GM12878 (cell line): ENCODE results near the gene CYB5B. TPM values are rescaled to one million over a fixed set of nuclear protein-coding genes. Genes with fewer than 3 reads are reported as not detected.

Experiments
- ATAC-seq: fragments of 200-7000 bp; cut with Tn5 transposase; 3 replicates; pipeline ENCODE4 v1.9.1; 2020; ENCODE audit warnings: mild to moderate bottlenecking, moderate library complexity
- BruUV-seq: library from RNA; stranded (reverse); fragments of 400-500 nt; replicated peaks from 2 replicates; lab custom pipeline; 2021; lab: Mats Ljungman, UMichigan
- CTCF ChIA-PET: fragments of 300-600 bp; sonication (Branson Sonifier 250); formaldehyde crosslinking; extraction: SDS; loops from one replicate; lab custom pipeline; 2021; ENCODE audit warnings: inconsistent platforms; lab: Yijun Ruan, JAX
- POLR2A ChIA-PET: fragments of 350-600 bp; formaldehyde crosslinking; extraction: SDS; loops from one replicate; lab custom pipeline; 2021; ENCODE audit warnings: inconsistent platforms; lab: Charles Lee
- RAD21 ChIA-PET: fragments of 300-600 bp; sonication (Branson Sonifier 250); formaldehyde crosslinking; loops from one replicate; lab custom pipeline; 2023; ENCODE audit warnings: antibody characterized with exemption; ENCODE audit not compliant: unreplicated experiment; lab: Charles Lee
- SMC1A ChIA-PET: fragments of 300-600 bp; sonication (Branson Sonifier 250); formaldehyde crosslinking; loops from one replicate; lab custom pipeline; 2023; ENCODE audit not compliant: unreplicated experiment, uncharacterized antibody; lab: Charles Lee
- DNase-seq: peaks from one replicate; pipeline ENCODE4 v3.0.0-alpha.2; 2011; ENCODE audit warnings: low read depth, low spot score
- FAIRE-seq: peaks from 3 replicates; lab custom pipeline; 2011; peaks lifted over from hg19 to GRCh38; lab: Jason Lieb, UNC
- H2AFZ ChIP-seq: 2 replicates; pipeline ENCODE4 v1.6.0; 2011; ENCODE audit warnings: low read depth, low read length, control low read depth; ENCODE audit not compliant: control insufficient read depth
- H3K27ac ChIP-seq: 2 replicates; pipeline ENCODE4 v1.5.1; 2011; ENCODE audit warnings: control low read depth; ENCODE audit not compliant: control insufficient read depth, insufficient read depth
- H3K27me3 ChIP-seq, 2 experiments: replicated peaks in 1 of 2; 2 replicates each; pipeline versions ENCODE4 v1.6.0 to v1.6.1; 2011; ENCODE audit warnings: low read length in 1 of 2; ENCODE audit not compliant: control insufficient read depth in 2 of 2, insufficient read depth in 2 of 2
- H3K36me3 ChIP-seq, 2 experiments: 2 replicates each; pipeline ENCODE4 v1.5.1; 2011; ENCODE audit warnings: low read length in 1 of 2; ENCODE audit not compliant: control insufficient read depth in 2 of 2, insufficient read depth in 2 of 2
- H3K4me1 ChIP-seq: 2 replicates; pipeline ENCODE4 v1.6.1; 2011; ENCODE audit warnings: mild to moderate bottlenecking, low read length, moderate library complexity, mixed read lengths; ENCODE audit not compliant: control insufficient read depth, insufficient read depth
- H3K4me2 ChIP-seq: 2 replicates; pipeline ENCODE4 v1.6.0; 2011; ENCODE audit warnings: control low read depth; ENCODE audit not compliant: control insufficient read depth, insufficient read depth
- H3K4me3 ChIP-seq: fragments of 200-600 bp; sonication (generic); 2 replicates; pipeline ENCODE4 v1.5.1; 2016
- H3K79me2 ChIP-seq: 2 replicates; pipeline ENCODE4 v1.6.0; 2011; ENCODE audit warnings: low read length; ENCODE audit not compliant: control insufficient read depth, insufficient read depth
- H3K9ac ChIP-seq: 2 replicates; pipeline ENCODE4 v1.8.0; 2011; ENCODE audit warnings: low read length, control low read depth, mixed read lengths; ENCODE audit not compliant: control insufficient read depth, insufficient read depth
- H3K9me3 ChIP-seq: replicated peaks from 3 replicates; pipeline ENCODE4 v1.5.1; 2011; ENCODE audit warnings: mild to moderate bottlenecking, low read length; ENCODE audit not compliant: control insufficient read depth, insufficient read depth
- H4K20me1 ChIP-seq: 2 replicates; pipeline ENCODE4 v1.6.0; 2011; ENCODE audit not compliant: control insufficient read depth, insufficient read depth
- CEBPB ChIP-seq, 2 experiments: fragments of 150-350 bp in 1 of 2; IDR thresholded peaks; 2 replicates each; pipeline ENCODE4 v1.6.1; 2012 to 2014; ENCODE audit warnings: low read depth in 2 of 2, low read length in 2 of 2, borderline replicate concordance in 1 of 2, inconsistent platforms in 1 of 2
- HDGF ChIP-seq: fragments of 450-650 bp; IDR thresholded peaks from 2 replicates; pipeline ENCODE4 v1.6.1; 2016; ENCODE audit warnings: antibody characterized with exemption
- KDM1A ChIP-seq: fragments of 200-600 bp; sonication (generic); IDR thresholded peaks from 2 replicates; pipeline ENCODE4 v1.6.1; 2016; ENCODE audit warnings: borderline replicate concordance
- SMAD5 ChIP-seq: IDR thresholded peaks from 2 replicates; pipeline ENCODE4 v1.6.1; 2016; ENCODE audit warnings: antibody characterized with exemption, low read depth
- TBL1XR1 ChIP-seq: IDR thresholded peaks from 2 replicates; pipeline ENCODE4 v1.6.1; 2012; ENCODE audit warnings: low read depth, low read length, improper control_type of control experiment
- WGBS: methylation state at CpG from one replicate; pipeline ENCODE4 v1.1.6; 2016; ENCODE audit warnings: low lambda C conversion rate; ENCODE audit not compliant: insufficient replicate concordance, insufficient coverage; ENCODE audit errors: missing lambda C conversion rate; 5-methylcytosine and 5-hydroxymethylcytosine counted together
- in situ Hi-C: fragments of 300-500 bp; cut with MboI; formaldehyde crosslinking; loops from 9 replicates; pipeline ENCODE4 v1.14.3; 2018; ENCODE audit warnings: mixed read lengths
- intact Hi-C: fragments of 100-400 bp; cut with micrococcal nuclease; formaldehyde crosslinking; loops from one replicate; pipeline ENCODE4 v1.14.2; 2022; ENCODE audit not compliant: unreplicated experiment
- polyA plus RNA-seq, 11 experiments: library from polyadenylated mRNA; depleted of rRNA in 4 of 11; unstranded in 6 of 11; stranded (reverse) in 5 of 11; fragments of >200 nt; fragmentation: Nextera tagmentation in 4 of 11; fragmentation: Illumina TruSeq in 1 of 11; extraction: Ambion mirVana in 4 of 11; extraction: Trizol in 1 of 11; gene quantifications; 1 replicate in 1 of 11; 2 replicates in 10 of 11; pipeline versions ENCODE4 v1.2.1 to v1.2.3, GENCODE V29; 2011 to 2016; ENCODE audit warnings: inconsistent platforms in 2 of 11, missing spikeins in 2 of 11, low read depth in 1 of 11
- total RNA-seq, 4 experiments: library from RNA; depleted of rRNA in 3 of 4; stranded (reverse); fragments of >200 nt in 3 of 4; fragmentation: Illumina TruSeq in 1 of 4; extraction: Trizol in 1 of 4; gene quantifications; 2 replicates each; pipeline versions ENCODE4 v1.2.1 to v1.2.3, GENCODE V29; 2013 to 2021
- TF ChIP-seq, protein P1 (sequence below): fragments of 450-650 bp; formaldehyde crosslinking; IDR thresholded peaks from 2 replicates; pipeline ENCODE4 v1.4.0; 2020; ENCODE audit warnings: mild to moderate bottlenecking, moderate library complexity

The CYB5B gene
- total and polyA plus RNA-seq, 10 of the 15 experiments (the other 5 are each of a cell fraction or from before 2014, with no cell fraction given), result 145 to 305 (median 179) TPM

DNA sequence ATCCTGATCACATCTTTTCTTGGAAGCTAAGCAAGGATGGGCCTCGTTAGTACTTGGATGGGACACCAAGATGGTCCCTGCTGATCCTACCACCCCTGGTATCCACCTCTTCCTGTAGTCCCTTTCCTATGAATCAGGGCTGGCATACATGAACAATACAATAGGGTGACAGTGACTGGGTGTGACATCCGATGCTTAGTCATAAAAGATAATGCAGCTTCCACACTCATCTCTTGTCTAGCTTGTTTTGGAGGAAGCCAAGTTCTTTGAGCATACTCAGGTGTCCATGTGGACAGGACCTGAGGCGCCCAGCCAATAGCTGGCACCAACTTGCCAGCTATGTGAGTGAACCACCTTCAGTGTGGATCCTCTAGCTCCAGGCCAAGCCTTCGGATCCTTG is 78.8 kb downstream of the CYB5B start:
- in situ Hi-C loops, result no loop called here
- TF ChIP-seq KDM1A, result no peak
- ChIA-PET CTCF (interaction anchor here (0.6 to 0.7 kb wide), 3 partner anchors 35 to 236 kb away, joined by 3 to 4 read pairs (median 3); no protein-coding TSS in a partner anchor), RAD21 (no interaction called here), SMC1A (interaction anchor here (0.9 to 1.7 kb wide), 3 partner anchors 17 to 34 kb away, joined by 3 to 4 read pairs (median 4); no protein-coding TSS in a partner anchor), POLR2A (interaction anchor here (0.6 to 1.0 kb wide), 2 partner anchors 27 to 97 kb away, joined by 3 to 6 read pairs; no protein-coding TSS in a partner anchor)
- H2AFZ ChIP-seq, result no peak overlapping the region
- H3K4me2 ChIP-seq, result no peak overlapping the region
- H3K27me3 ChIP-seq, result no peaks in the 10 kb centered on the region
- 92% methylated on average over 4 of the region's 4 CpGs for WGBS
- H3K4me1 ChIP-seq, result peaks cover 11% of the 10 kb centered on the region
- DNase-seq (no peak), FAIRE-seq (no peak), ATAC-seq (no peak)
- no peaks in the 10 kb centered on the region for H3K36me3 ChIP-seq
- BruUV-seq, result no TSS peak
- no peak overlapping the region for H3K9ac ChIP-seq
- no peak overlapping the region for H3K27ac ChIP-seq
- no peaks in the 10 kb centered on the region for H4K20me1 ChIP-seq
- H3K9me3 ChIP-seq, result no peaks in the 10 kb centered on the region
- H3K79me2 ChIP-seq, result no peaks in the 10 kb centered on the region
- intact Hi-C loops, result no loop called here
- no peak overlapping the region for H3K4me3 ChIP-seq

DNA sequence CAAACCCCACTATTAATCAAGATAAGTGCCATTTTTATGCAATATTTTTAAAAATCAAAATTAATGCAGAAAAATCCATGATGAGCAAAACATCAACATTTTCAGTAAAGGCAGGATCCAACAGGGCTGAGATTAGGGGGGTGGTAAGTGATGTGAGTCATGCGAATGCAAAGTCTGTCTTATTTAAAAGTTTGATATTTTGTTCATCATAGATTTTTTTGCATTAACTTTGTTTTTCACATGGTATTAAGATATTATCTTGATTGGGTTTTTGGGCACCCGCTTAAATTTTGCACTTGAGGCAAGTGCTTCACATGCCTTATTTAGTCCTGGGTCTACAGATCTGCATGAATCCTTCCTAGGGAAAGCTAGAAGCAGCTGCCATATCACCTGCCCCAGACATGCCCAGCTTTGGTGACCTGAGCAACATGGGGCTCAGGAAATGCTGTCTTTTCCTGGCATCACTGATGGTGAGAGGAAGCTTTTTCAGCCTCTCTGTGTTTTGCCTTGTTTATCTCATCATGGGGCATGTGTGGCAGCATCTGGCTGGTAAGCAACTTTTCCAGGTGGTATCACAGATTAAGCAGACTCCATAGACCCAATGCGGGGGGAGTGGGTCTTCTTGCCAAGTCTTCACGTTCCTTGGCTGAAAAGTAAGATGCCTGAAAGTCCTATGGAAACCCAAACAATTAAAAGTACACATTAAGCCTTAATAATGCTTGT is 83.8 kb downstream of the CYB5B start:
- POLR2A ChIA-PET, result interaction anchor here (0.6 kb wide), 1 partner anchor 239 kb away, joined by 3 read pairs; no protein-coding TSS in a partner anchor

More for the DNA sequence above, 83.8 kb downstream of the CYB5B start:
- H3K4me2 ChIP-seq, result no peak overlapping the region
- H3K79me2 ChIP-seq, result no peaks in the 10 kb centered on the region
- ATAC-seq, result no peak
- no peak overlapping the region for H3K9ac ChIP-seq
- no peaks in the 10 kb centered on the region for H4K20me1 ChIP-seq
- no peaks in the 10 kb centered on the region for H3K36me3 ChIP-seq
- ChIA-PET CTCF (no interaction called here), SMC1A (interaction anchor here (1.2 kb wide), 2 partner anchors 8 to 13 kb away, joined by 3 read pairs; no protein-coding TSS in a partner anchor), RAD21 (no interaction called here)
- no peak for TF ChIP-seq SMAD5
- TF ChIP-seq TBL1XR1, result no peak
- TF ChIP-seq CEBPB (IDR thresholded peaks at IDR 0.05; ENCODE audit: borderline replicate concordance in 1 of 2, low read depth in 2 of 2, low read length in 2 of 2), result no peak
- TF ChIP-seq HDGF, result no peak
- TF ChIP-seq, protein P1, sequence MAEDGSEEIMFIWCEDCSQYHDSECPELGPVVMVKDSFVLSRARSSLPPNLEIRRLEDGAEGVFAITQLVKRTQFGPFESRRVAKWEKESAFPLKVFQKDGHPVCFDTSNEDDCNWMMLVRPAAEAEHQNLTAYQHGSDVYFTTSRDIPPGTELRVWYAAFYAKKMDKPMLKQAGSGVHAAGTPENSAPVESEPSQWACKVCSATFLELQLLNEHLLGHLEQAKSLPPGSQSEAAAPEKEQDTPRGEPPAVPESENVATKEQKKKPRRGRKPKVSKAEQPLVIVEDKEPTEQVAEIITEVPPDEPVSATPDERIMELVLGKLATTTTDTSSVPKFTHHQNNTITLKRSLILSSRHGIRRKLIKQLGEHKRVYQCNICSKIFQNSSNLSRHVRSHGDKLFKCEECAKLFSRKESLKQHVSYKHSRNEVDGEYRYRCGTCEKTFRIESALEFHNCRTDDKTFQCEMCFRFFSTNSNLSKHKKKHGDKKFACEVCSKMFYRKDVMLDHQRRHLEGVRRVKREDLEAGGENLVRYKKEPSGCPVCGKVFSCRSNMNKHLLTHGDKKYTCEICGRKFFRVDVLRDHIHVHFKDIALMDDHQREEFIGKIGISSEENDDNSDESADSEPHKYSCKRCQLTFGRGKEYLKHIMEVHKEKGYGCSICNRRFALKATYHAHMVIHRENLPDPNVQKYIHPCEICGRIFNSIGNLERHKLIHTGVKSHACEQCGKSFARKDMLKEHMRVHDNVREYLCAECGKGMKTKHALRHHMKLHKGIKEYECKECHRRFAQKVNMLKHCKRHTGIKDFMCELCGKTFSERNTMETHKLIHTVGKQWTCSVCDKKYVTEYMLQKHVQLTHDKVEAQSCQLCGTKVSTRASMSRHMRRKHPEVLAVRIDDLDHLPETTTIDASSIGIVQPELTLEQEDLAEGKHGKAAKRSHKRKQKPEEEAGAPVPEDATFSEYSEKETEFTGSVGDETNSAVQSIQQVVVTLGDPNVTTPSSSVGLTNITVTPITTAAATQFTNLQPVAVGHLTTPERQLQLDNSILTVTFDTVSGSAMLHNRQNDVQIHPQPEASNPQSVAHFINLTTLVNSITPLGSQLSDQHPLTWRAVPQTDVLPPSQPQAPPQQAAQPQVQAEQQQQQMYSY, result no peak
- H3K4me1 ChIP-seq, result no peaks in the 10 kb centered on the region; the same call in none of the 2 replicates
- in situ Hi-C loops, result no loop called here
- no peak for DNase-seq
- no peak overlapping the region for H3K27ac ChIP-seq
- H2AFZ ChIP-seq, result no peak overlapping the region
- no peak for FAIRE-seq
- intact Hi-C loops, result no loop called here
- no peaks in the 10 kb centered on the region for H3K9me3 ChIP-seq
- no TSS peak for BruUV-seq
- no peaks in the 10 kb centered on the region for H3K27me3 ChIP-seq
- 84% methylated on average over 4 of the region's 4 CpGs for WGBS
- no peak overlapping the region for H3K4me3 ChIP-seq
